ENCODE data around the gene CROCC.

The CROCC gene

DNA sequence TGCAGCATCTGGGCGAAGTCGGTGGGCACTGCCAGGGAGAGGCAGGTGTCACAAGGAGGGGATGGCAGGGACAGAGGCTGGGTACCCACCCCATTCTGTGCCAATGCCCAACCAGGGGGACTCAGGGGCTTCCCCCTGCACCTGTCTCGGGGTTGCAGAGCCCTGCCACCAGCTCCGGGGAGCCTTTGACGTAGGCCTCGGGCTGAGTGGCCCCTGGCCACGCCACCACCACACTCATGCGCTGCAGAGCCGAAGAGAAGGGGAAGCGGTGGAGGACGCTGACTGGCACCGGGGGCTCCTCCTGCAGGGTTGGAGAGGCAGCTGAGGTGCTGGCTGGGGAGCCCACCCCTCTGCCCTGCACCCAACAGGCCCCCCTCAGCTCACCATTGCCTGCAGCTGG, 70.4 kb downstream of the CROCC start:
- DNase-seq (ENCODE audit: low spot score), result no peak
- in situ Hi-C loops (cut with MboI; ENCODE audit: low pct_unique_long_range_greater_than_20kb, low sequenced_read_pairs, unreplicated experiment), result no loop called here

DNA sequence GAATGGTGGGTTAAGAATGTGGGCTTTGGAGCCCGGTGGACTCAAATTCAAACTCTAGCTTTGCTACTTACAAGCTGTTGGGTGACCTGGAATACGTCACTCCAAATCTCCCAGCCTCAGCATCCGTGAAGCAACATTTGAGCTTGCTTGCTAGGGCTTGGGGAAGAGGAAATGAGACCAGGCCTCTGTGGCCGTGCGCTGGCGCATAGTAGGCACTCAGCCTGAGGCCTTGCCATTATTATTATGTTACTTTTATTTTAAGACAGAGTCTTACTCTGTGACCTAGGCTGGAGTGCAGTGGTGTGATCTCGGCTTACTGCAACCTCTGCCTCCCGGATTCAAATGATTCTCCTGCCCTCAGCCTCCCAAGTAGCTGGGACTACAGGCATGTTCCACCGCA, 70.9 kb downstream of the CROCC start:
- no peak for DNase-seq (ENCODE audit: low spot score)
- in situ Hi-C loops (cut with MboI; ENCODE audit: low pct_unique_long_range_greater_than_20kb, low sequenced_read_pairs, unreplicated experiment), result no loop called here
- TF ChIP-seq, protein P1, sequence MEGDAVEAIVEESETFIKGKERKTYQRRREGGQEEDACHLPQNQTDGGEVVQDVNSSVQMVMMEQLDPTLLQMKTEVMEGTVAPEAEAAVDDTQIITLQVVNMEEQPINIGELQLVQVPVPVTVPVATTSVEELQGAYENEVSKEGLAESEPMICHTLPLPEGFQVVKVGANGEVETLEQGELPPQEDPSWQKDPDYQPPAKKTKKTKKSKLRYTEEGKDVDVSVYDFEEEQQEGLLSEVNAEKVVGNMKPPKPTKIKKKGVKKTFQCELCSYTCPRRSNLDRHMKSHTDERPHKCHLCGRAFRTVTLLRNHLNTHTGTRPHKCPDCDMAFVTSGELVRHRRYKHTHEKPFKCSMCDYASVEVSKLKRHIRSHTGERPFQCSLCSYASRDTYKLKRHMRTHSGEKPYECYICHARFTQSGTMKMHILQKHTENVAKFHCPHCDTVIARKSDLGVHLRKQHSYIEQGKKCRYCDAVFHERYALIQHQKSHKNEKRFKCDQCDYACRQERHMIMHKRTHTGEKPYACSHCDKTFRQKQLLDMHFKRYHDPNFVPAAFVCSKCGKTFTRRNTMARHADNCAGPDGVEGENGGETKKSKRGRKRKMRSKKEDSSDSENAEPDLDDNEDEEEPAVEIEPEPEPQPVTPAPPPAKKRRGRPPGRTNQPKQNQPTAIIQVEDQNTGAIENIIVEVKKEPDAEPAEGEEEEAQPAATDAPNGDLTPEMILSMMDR (IDR thresholded peaks at IDR 0.05; ENCODE audit: extremely low read depth, insufficient read depth, missing control alignments), result no peak

More for the DNA sequence above, 70.4 kb downstream of the CROCC start:
- TF ChIP-seq, protein P1 (IDR thresholded peaks at IDR 0.05; ENCODE audit: extremely low read depth, insufficient read depth, missing control alignments), result no peak

DNA sequence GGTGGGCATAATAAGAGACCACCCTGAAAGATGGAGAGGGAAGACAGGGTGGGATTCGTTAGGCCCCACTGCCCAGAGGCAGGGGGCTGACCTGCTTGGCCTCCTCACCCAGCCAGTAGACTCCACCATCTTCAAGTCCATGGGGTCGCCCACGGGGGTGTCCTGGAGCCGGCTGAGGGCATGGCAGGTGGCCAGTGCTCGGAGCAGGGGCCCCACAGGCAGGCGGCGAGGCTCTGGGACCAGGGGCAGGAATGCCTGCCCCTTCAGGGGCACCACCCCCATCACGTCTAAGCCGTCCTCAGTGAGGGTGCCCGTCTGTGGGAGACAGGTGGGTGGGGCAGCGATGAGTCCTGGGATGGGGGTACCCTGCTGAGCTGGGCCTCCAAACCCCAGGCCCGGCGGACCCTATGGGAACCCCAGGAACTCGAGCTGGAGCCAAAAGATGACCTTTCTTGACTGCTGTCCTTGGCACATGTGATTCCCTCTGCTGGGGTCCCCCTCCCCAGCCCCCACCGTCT, 71.8 kb downstream of the CROCC start:
- TF ChIP-seq, protein P1 (IDR thresholded peaks at IDR 0.05; ENCODE audit: extremely low read depth, insufficient read depth, missing control alignments), result no peak
- in situ Hi-C loops (cut with MboI; ENCODE audit: low pct_unique_long_range_greater_than_20kb, low sequenced_read_pairs, unreplicated experiment), result no loop called here
- DNase-seq (ENCODE audit: low spot score), result no peak

DNA sequence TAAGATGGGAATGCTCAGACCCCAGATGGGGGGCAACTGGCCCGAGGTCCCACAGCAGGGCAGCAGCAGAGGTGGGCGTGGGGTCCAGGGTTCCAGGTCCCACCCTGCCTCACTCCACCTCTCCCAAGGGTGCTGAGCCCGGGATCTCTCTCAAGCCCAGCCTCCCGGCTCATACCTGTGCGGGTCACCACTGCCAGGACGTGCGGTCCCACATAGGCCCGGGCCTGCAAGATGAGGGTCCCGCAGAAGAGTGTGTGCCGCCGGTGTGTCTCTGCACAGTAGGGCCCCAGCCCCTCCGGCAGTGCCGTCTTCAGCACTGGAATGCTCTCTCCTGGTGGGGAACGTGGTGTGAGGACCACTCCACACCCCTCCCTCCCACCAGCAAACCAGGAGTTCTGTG, 75.1 kb downstream of the CROCC start:
- TF ChIP-seq, protein P1 (IDR thresholded peaks at IDR 0.05; ENCODE audit: extremely low read depth, insufficient read depth, missing control alignments), result no peak
- no peak for DNase-seq (ENCODE audit: low spot score)
- in situ Hi-C loops (cut with MboI; ENCODE audit: low pct_unique_long_range_greater_than_20kb, low sequenced_read_pairs, unreplicated experiment), result no loop called here

DNA sequence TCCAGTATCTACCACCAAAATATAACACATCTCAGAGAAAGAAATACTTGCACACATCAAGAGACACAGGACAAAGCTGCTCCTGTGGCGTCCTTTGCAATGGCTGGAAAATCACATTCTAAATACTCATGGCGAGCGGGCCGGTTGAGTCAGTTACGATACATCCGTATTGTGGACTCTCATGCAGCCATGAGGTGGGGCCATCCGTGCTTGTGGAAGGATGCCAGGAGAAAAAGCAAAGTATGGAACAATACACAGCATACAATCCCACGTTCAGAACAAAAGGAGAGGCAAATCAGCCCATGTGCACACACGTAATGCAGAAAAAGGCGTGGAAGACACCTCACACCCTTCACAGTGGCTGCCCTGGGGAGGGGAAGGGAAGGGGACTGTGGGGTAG, 76.9 kb downstream of the CROCC start:
- no peak for DNase-seq (ENCODE audit: low spot score)
- TF ChIP-seq, protein P1 (IDR thresholded peaks at IDR 0.05; ENCODE audit: extremely low read depth, insufficient read depth, missing control alignments), result no peak
- in situ Hi-C loops (cut with MboI; ENCODE audit: low pct_unique_long_range_greater_than_20kb, low sequenced_read_pairs, unreplicated experiment), result no loop called here

DNA sequence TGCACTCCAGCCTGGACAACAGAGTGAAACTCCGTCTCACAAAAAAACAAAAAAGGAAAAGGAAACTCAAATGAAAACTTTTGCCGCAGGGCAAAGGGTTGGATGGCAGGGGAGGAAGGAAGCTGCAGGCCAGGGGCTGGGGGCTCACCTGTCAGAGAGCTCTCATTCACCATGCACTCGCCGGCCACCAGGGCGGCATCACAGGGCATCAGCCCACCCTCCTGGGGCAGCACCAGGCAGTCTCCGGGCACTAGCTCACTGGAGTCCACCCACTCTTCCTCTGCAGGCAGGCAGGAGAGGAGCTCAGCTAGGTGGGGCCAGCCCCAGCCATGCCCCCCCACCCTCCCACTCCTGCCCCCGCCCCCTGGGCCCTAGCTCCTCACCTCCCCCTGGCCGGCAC, 78.1 kb downstream of the CROCC start:
- in situ Hi-C loops (cut with MboI; ENCODE audit: low pct_unique_long_range_greater_than_20kb, low sequenced_read_pairs, unreplicated experiment), result no loop called here
- TF ChIP-seq, protein P1 (IDR thresholded peaks at IDR 0.05; ENCODE audit: extremely low read depth, insufficient read depth, missing control alignments), result no peak
- DNase-seq (ENCODE audit: low spot score), result no peak

Measured in GM13977 (cell line).